Right atrium auricular region (tissue), 2 donors: ENCODE data around the gene NEK2. TPM values are rescaled to one million over a fixed set of nuclear protein-coding genes. Genes with fewer than 3 reads are reported as not detected.
A peak's percentile ranks its signal among the peaks of the same experiment; 100 is the strongest.
"Not testable (repeated sequence)": the region's sequence is repeated elsewhere in the genome, so short reads cannot be mapped to it uniquely, and the experiment has no call there.

Source experiments
- DNase-seq: peaks from one replicate; pipeline ENCODE4 v3.0.0-alpha.2; 2019; ENCODE audit warnings: low spot score
- H3K27ac ChIP-seq, 2 donors: fragments of 200-600 bp; sonication (generic); 1 replicate in 1 of 2; 2 replicates in 1 of 2; pipeline ENCODE4 v1.5.1; 2016 to 2019
- H3K27me3 ChIP-seq, 2 donors: fragments of 200-600 bp; sonication (generic); one replicate each; pipeline versions ENCODE4 v1.5.1 to v1.6.0; 2017 to 2019
- H3K36me3 ChIP-seq: fragments of 200-600 bp; sonication (generic); one replicate; pipeline ENCODE4 v1.5.1; 2016
- H3K4me1 ChIP-seq, 2 donors: fragments of 200-600 bp; sonication (generic); one replicate each; pipeline versions ENCODE4 v1.5.1 to v1.6.0; 2017 to 2019
- H3K4me3 ChIP-seq, 2 donors: fragments of 200-600 bp; sonication (generic); 1 replicate in 1 of 2; 2 replicates in 1 of 2; pipeline ENCODE4 v1.5.1; 2017 to 2019; ENCODE audit warnings: mild to moderate bottlenecking in 1 of 2, moderate library complexity in 1 of 2
- H3K9me3 ChIP-seq, 2 donors: fragments of 200-600 bp; sonication (generic); one replicate each; pipeline ENCODE4 v1.5.1; 2019
- CTCF ChIP-seq, 2 donors: fragments of 200-600 bp; sonication (generic); IDR thresholded peaks; one replicate each; pipeline ENCODE4 v1.5.1; 2019; ENCODE audit warnings: antibody characterized with exemption in 2 of 2
- total RNA-seq, 2 donors: library from RNA; depleted of rRNA; stranded (reverse); fragments of >200 nt; gene quantifications; one replicate each; pipeline ENCODE4 v1.1.0, GENCODE V29; 2016

NEK2 gene
- total RNA-seq, 2 donors from 2014 or later, result 2.2 TPM; not detected in 1

- peaks cover 0 to 9% of the 10 kb centered on the region in 2 donors for H3K4me1 ChIP-seq
- DNase-seq, result peak; percentile 66
- no peaks in the 10 kb centered on the region for H3K9me3 ChIP-seq
- H3K27ac ChIP-seq, result no peak overlapping the region
- H3K4me3 ChIP-seq, result peak overlapping the region in 1 of 2 donors; percentile 21
- H3K36me3 ChIP-seq, result no peaks in the 10 kb centered on the region
- TF ChIP-seq CTCF (IDR thresholded peaks at IDR 0.05), result peak; percentile 89 to 97
- H3K27me3 ChIP-seq, result no peaks in the 10 kb centered on the region
Measured at GRCh38 chr1:211698161-211699026, 23.0 kb upstream of the NEK2 start.

- no peak overlapping the region for H3K4me3 ChIP-seq
- no peak for TF ChIP-seq CTCF (IDR thresholded peaks at IDR 0.05)
- no peak overlapping the region for H3K27ac ChIP-seq
- H3K9me3 ChIP-seq, result no peaks in the 10 kb centered on the region
- H3K4me1 ChIP-seq, result peaks cover 0 to 9% of the 10 kb centered on the region in 2 donors
- no peak for DNase-seq
- H3K36me3 ChIP-seq, result no peaks in the 10 kb centered on the region
- no peaks in the 10 kb centered on the region for H3K27me3 ChIP-seq
Measured at GRCh38 chr1:211697356-211697755, 21.9 kb upstream of the NEK2 start.

- Histone ChIP-seq H3K9me3 (no peaks in the 10 kb centered on the region), H3K27ac (no peak overlapping the region), H3K36me3 (no peaks in the 10 kb centered on the region), H3K4me3 (no peak overlapping the region), H3K4me1 (peaks cover 0 to 9% of the 10 kb centered on the region in 2 donors), H3K27me3 (no peaks in the 10 kb centered on the region)
- TF ChIP-seq CTCF (IDR thresholded peaks at IDR 0.05), result no peak
- no peak for DNase-seq
Measured at GRCh38 chr1:211695135-211695816, 19.9 kb upstream of the NEK2 start.

GRCh38 chr1:211693911-211694310, 18.5 kb upstream of the NEK2 start:
- not testable (repeated sequence) for DNase-seq, H3K9me3 ChIP-seq, H3K4me1 ChIP-seq, H3K27me3 ChIP-seq, H3K36me3 ChIP-seq, H3K4me3 ChIP-seq, H3K27ac ChIP-seq

DNA sequence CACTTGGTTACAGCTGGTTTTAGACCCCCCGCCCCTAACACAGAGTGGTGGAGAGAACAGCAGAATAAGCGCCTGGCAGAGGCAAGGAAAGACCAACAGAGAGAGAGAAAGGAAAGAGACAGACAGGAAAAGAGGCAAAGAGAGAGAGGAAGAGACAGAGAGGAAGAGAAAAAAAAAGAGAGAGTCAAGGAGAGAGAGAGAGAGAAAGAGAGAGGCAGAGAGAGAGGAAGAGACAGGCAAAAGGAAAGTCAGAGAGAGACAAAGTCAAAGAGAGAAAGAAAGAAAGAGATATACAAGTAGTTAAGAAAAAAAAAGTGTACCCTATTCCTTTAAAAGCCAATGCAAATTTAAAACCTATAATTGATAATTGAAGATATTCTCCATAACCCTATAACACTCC, 13.0 kb upstream of the NEK2 start:
- no peak overlapping the region for H3K27ac ChIP-seq
- no peaks in the 10 kb centered on the region for H3K4me1 ChIP-seq

More for the DNA sequence above, 13.0 kb upstream of the NEK2 start:
- no peaks in the 10 kb centered on the region for H3K36me3 ChIP-seq
- no peak overlapping the region for H3K4me3 ChIP-seq
- no peaks in the 10 kb centered on the region for H3K27me3 ChIP-seq
- TF ChIP-seq CTCF (IDR thresholded peaks at IDR 0.05), result no peak
- no peaks in the 10 kb centered on the region for H3K9me3 ChIP-seq
- no peak for DNase-seq
